Loucy (cell line): ENCODE data around the gene TCEAL2.

Experiments
- EZH2phosphoT487 ChIP-seq: fragments of 200-600 bp; IDR thresholded peaks from 2 replicates; pipeline ENCODE4 v1.6.1; 2018; ENCODE audit warnings: antibody characterized with exemption, mild to moderate bottlenecking, moderate library complexity, borderline replicate concordance
- TF ChIP-seq, protein P1 (sequence below): fragments of 200-600 bp; sonication (generic); conservative IDR thresholded peaks from 2 replicates; pipeline ENCODE4 v1.5.1; 2014; ENCODE audit warnings: mild to moderate bottlenecking, antibody characterized with exemption, low read length

DNA sequence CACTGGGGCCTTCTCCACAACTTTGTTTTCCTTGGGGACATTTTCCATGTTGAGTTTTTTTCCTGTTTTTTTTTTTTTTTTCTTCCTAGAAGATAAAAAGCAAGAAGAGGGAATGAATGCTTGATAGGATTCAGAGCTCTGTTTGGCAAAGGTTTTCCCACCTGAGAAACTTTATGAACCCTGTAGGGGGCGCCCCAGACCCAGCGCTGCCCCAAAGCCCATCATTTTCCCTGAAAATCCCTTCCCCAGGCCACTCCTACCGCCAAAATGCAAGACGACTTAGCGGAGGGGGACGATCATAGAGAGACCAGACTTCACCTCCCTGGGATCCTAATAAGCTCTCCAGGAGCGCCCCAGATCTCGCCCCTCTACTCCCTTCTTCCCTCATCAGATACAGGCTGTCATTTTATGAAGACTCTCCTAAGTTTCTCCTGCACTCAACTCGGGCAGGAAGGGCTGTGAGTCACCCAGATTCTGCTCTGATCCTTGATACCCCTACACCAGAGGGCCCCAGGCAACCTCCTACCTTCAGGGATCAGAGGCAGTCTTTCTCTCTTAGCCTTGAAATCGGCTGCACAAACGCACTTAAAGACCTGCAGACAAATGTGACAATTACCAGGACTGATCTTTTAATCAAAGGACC, 28.9 kb downstream of the TCEAL2 start:
- TF ChIP-seq EZH2phosphoT487 = no peak
- TF ChIP-seq, protein P1, sequence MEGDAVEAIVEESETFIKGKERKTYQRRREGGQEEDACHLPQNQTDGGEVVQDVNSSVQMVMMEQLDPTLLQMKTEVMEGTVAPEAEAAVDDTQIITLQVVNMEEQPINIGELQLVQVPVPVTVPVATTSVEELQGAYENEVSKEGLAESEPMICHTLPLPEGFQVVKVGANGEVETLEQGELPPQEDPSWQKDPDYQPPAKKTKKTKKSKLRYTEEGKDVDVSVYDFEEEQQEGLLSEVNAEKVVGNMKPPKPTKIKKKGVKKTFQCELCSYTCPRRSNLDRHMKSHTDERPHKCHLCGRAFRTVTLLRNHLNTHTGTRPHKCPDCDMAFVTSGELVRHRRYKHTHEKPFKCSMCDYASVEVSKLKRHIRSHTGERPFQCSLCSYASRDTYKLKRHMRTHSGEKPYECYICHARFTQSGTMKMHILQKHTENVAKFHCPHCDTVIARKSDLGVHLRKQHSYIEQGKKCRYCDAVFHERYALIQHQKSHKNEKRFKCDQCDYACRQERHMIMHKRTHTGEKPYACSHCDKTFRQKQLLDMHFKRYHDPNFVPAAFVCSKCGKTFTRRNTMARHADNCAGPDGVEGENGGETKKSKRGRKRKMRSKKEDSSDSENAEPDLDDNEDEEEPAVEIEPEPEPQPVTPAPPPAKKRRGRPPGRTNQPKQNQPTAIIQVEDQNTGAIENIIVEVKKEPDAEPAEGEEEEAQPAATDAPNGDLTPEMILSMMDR = peak; percentile 27
